Activated CD8-positive, alpha-beta T cell treated with anti-CD3 and anti-CD28 coated beads, Interleukin-2, amount 10 ng/mL, durations not matched to agents 7 days and 5 days (primary cell): ENCODE measurements around the gene ASMT. TPM values are rescaled to one million over a fixed set of nuclear protein-coding genes. Genes with fewer than 3 reads are reported as not detected.

ENCODE experiments used
- ATAC-seq: fragments of 150-1000 bp; cut with Tn5 transposase; one replicate; pipeline ENCODE4 v1.10.0; 2021; ENCODE audit warnings: moderate library complexity
- CTCF ChIA-PET: fragments of 350-600 bp; sonication (Branson Sonifier 250); formaldehyde crosslinking; loops from one replicate; lab custom pipeline; 2021; ENCODE audit warnings: antibody characterized with exemption; lab: Charles Lee
- POLR2A ChIA-PET: fragments of 350-600 bp; sonication (Branson Sonifier 250); formaldehyde crosslinking; loops from one replicate; lab custom pipeline; 2021; ENCODE audit warnings: antibody characterized with exemption; lab: Charles Lee
- DNase-seq: peaks from one replicate; pipeline ENCODE4 v3.0.0-alpha.2; 2020
- H3K27ac Mint-ChIP-seq: one replicate; pipeline ENCODE4 v1.8.0; 2021; ENCODE audit warnings: mild to moderate bottlenecking, mixed read lengths
- H3K27me3 Mint-ChIP-seq: one replicate; pipeline ENCODE4 v1.8.0; 2021; ENCODE audit warnings: low read depth, mixed read lengths
- H3K36me3 Mint-ChIP-seq: one replicate; pipeline ENCODE4 v1.8.0; 2021; ENCODE audit warnings: low read depth, mixed read lengths
- H3K4me1 Mint-ChIP-seq: one replicate; pipeline ENCODE4 v1.8.0; 2021; ENCODE audit warnings: low read depth, mixed read lengths
- H3K4me3 Mint-ChIP-seq: one replicate; pipeline ENCODE4 v1.8.0; 2021; ENCODE audit warnings: mild to moderate bottlenecking, mixed read lengths
- H3K9me3 Mint-ChIP-seq: one replicate; pipeline ENCODE4 v1.8.0; 2022; ENCODE audit warnings: mixed read lengths; ENCODE audit not compliant: insufficient read depth
- total RNA-seq, 2 experiments: library from RNA; stranded (reverse); gene quantifications; one replicate each; pipeline ENCODE4 v1.2.3, GENCODE V29; 2021

Gene ASMT
- total RNA-seq, 2 experiments from 2014 or later, result 0.29 TPM; not detected in 1

DNA sequence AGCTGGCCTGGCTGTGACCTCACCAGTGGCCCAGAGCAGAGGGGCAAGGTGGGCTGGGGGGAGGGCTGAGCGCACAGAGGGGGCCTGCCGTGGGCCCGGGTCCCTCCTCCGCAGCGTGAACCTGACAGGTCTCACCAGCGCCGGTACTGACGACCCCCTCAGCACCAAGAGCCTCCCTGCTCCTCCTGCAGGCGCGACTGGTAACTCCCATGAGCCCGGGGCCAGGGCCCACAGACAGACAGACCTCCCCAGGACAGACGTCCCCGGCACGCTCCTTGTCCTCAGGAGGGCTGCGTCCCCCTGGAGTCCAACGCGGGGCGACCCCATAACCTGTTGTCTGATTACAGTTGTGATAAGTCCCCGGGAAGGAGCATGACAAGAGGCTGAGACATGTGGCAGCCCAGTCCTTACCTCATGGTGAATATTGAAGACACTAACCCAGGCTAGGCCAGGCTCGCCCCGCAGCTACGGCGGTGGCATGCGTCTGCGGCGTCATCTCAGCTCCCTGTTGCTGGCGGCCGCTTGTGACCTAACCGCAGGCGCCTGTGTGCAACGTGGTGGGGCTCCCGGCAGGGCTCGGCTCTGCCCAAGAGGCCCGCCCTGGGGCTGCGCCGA, 15.0 kb upstream of the ASMT start:
- POLR2A ChIA-PET, result no interaction called here
- Mint-ChIP-seq H3K9me3 (no peaks in the 10 kb centered on the region), H3K27ac (no peak overlapping the region), H3K36me3 (peaks cover 74% of the 10 kb centered on the region), H3K27me3 (no peaks in the 10 kb centered on the region), H3K4me1 (peaks cover 14% of the 10 kb centered on the region), H3K4me3 (no peak overlapping the region)
- ATAC-seq (peak; percentile 12), DNase-seq (no peak)
- CTCF ChIA-PET, result no interaction called here

DNA sequence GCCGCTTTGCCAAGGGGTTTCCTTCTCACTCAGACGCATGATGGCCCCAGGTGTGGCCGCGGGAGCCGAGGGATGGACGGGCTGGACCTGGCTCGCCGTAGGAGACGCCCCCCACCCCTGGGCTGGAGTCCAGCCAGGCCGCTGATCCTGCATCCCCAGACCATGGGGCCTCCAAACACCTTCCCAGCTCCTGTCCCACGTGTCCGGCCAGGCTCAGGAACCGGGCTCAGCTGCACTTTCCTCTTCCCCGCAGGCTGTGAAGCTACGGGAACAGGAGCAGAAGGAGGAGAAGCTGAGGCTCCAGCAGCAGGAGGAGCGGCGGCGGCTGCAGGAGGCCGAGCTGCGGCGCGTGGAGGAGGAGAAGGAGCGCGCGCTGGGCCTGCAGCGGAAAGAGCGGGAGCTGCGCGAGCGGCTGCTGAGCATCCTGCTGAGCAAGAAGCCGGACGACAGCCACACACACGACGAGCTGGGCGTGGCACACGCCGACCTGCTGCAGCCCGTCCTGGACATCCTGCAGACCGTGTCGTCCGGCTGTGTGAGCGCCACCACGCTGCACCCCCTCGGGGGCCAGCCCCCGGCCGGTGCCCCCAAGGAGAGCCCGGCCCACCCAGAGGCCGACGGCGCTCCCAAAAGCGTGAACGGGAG, 14.3 kb upstream of the ASMT start:
- Mint-ChIP-seq H3K27ac (no peak overlapping the region), H3K4me3 (no peak overlapping the region), H3K9me3 (no peaks in the 10 kb centered on the region), H3K36me3 (peaks cover 69% of the 10 kb centered on the region), H3K4me1 (peaks cover 7% of the 10 kb centered on the region), H3K27me3 (no peaks in the 10 kb centered on the region)
- ChIA-PET CTCF (no interaction called here), POLR2A (no interaction called here)
- DNase-seq (no peak), ATAC-seq (no peak)

DNA sequence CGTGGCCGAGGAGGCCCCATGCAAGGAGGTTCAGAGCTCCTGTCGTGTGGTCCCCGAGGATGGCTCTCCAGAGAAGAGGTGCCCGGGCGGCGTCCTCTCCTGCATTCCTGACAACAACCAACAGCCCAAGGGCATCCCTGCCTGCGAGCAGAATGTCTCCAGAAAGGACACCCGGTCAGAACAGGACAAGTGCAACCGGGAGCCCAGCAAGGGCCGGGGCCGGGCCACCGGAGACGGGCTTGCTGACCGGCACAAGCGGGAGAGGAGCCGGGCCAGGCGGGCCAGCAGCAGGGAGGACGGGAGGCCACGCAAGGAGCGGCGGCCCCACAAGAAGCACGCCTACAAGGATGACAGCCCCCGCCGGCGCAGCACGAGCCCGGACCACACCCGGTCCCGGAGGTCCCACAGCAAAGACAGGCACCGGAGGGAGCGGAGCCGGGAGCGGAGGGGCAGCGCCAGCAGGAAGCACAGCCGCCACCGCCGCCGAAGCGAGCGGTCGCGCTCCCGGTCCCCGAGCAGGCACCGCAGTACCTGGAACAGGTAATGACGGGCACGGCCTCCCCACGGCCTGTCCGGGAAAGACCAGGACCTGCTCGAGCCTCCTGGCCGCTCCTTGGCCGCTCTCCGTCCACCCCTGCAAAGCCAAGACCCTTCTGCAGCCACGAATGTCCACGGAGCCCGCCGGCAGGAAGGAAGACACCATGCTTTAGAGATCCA, 13.7 kb upstream of the ASMT start:
- ATAC-seq, result no peak
- no peak overlapping the region for H3K4me3 Mint-ChIP-seq
- H3K27ac Mint-ChIP-seq, result no peak overlapping the region

GRCh38 chrX:1601768-1602085, 13.1 kb upstream of the ASMT start:
- Mint-ChIP-seq H3K4me1 (peaks cover 5% of the 10 kb centered on the region), H3K27ac (no peak overlapping the region), H3K9me3 (no peaks in the 10 kb centered on the region), H3K27me3 (no peaks in the 10 kb centered on the region), H3K4me3 (no peak overlapping the region), H3K36me3 (peaks cover 63% of the 10 kb centered on the region)
- DNase-seq, result no peak
- ChIA-PET CTCF (no interaction called here), POLR2A (no interaction called here)
- no peak for ATAC-seq

More for the DNA sequence above, 13.7 kb upstream of the ASMT start:
- ChIA-PET CTCF (no interaction called here), POLR2A (no interaction called here)
- peaks cover 65% of the 10 kb centered on the region for H3K36me3 Mint-ChIP-seq
- H3K4me1 Mint-ChIP-seq, result peaks cover 5% of the 10 kb centered on the region
- H3K9me3 Mint-ChIP-seq, result no peaks in the 10 kb centered on the region
- no peaks in the 10 kb centered on the region for H3K27me3 Mint-ChIP-seq
- no peak for DNase-seq

DNA sequence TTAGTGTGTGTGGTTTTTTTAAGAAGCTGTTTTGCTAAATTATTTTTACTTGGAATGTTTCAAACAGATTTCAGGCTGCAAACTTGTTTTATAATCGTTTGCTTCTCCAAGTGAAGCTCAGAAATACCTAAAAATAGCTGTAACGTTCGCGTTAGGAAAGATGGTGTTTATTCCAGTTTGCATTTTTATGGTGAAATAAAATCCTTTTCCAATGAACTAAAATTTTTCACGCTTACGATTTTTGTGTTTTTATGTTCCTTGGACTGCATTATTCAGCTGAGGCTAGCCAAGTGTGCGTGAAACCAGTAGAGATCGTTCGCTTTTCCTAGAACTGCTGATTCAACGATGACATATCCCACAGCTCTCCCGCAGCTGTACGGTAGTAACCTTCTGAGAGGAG, 12.6 kb upstream of the ASMT start:
- ATAC-seq (no peak), DNase-seq (no peak)
- POLR2A ChIA-PET, result no interaction called here
- no peak overlapping the region for H3K4me3 Mint-ChIP-seq
- H3K27ac Mint-ChIP-seq, result no peak overlapping the region
- no peaks in the 10 kb centered on the region for H3K9me3 Mint-ChIP-seq
- peaks cover 2% of the 10 kb centered on the region for H3K4me1 Mint-ChIP-seq
- CTCF ChIA-PET, result no interaction called here
- H3K36me3 Mint-ChIP-seq, result peaks cover 58% of the 10 kb centered on the region
- no peaks in the 10 kb centered on the region for H3K27me3 Mint-ChIP-seq

DNA sequence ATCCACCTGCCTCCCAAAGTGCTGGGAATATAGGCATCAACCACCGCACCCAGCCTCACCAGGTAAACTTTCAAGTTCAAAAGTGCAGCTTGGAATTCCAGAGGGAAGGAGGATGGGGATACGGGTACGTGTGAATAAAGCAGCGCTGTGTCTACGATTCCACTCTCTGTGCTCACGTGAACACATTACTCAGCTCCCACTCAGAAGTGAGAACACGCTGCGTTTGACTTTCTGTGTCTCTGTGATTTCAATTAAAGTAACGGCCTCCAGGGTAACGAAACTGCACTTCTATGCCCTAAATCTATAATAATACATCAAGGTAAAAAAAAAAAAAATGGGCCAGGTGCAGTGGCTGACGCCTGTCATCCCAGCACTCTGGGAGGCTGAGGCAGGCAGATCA, 8.4 kb upstream of the ASMT start:
- Mint-ChIP-seq H3K36me3 (peaks cover 25% of the 10 kb centered on the region), H3K9me3 (no peaks in the 10 kb centered on the region), H3K27me3 (no peaks in the 10 kb centered on the region), H3K4me1 (no peaks in the 10 kb centered on the region), H3K4me3 (no peak overlapping the region), H3K27ac (no peak overlapping the region)
- ATAC-seq (no peak), DNase-seq (no peak)
- POLR2A ChIA-PET, result no interaction called here
- CTCF ChIA-PET, result no interaction called here

GRCh38 chrX:1609311-1609710, 5.5 kb upstream of the ASMT start:
- DNase-seq (no peak), ATAC-seq (no peak)
- no peak overlapping the region for H3K27ac Mint-ChIP-seq
- ChIA-PET POLR2A (no interaction called here), CTCF (no interaction called here)
- H3K4me3 Mint-ChIP-seq, result no peak overlapping the region
- H3K36me3 Mint-ChIP-seq, result peaks cover 4% of the 10 kb centered on the region
- no peaks in the 10 kb centered on the region for H3K9me3 Mint-ChIP-seq
- no peaks in the 10 kb centered on the region for H3K27me3 Mint-ChIP-seq
- H3K4me1 Mint-ChIP-seq, result no peaks in the 10 kb centered on the region

- H3K36me3 Mint-ChIP-seq, result peaks cover 4% of the 10 kb centered on the region
- POLR2A ChIA-PET, result no interaction called here
- no peak for DNase-seq
- H3K27me3 Mint-ChIP-seq, result no peaks in the 10 kb centered on the region
- CTCF ChIA-PET, result no interaction called here
- H3K9me3 Mint-ChIP-seq, result no peaks in the 10 kb centered on the region
- no peak overlapping the region for H3K4me3 Mint-ChIP-seq
- ATAC-seq, result no peak
- no peak overlapping the region for H3K27ac Mint-ChIP-seq
- H3K4me1 Mint-ChIP-seq, result no peaks in the 10 kb centered on the region
Measured at GRCh38 chrX:1609762-1610161, 5.1 kb upstream of the ASMT start.

DNA sequence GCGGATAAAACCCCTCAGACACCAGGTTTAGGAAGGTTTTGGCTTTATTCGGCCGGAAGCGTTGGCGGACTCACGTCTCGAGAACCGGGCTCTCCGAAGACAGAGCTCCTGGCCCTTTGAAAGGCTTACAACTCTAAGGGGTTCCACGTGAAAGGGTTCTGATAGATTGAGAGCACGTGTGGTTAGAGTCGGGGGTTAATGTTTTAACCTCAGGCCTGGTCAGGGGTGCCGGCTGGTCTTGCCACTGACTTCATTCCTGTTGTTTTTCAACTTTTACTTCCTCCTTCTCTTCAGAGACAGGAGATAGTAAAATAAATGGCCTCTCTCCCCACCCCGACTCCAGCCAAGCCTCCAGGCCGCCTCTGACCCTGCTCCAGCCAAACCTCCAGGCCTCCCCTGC, 4.7 kb upstream of the ASMT start:
- Mint-ChIP-seq H3K9me3 (no peaks in the 10 kb centered on the region), H3K36me3 (peaks cover 4% of the 10 kb centered on the region), H3K4me3 (no peak overlapping the region), H3K27ac (no peak overlapping the region), H3K4me1 (no peaks in the 10 kb centered on the region), H3K27me3 (no peaks in the 10 kb centered on the region)
- CTCF ChIA-PET, result no interaction called here
- POLR2A ChIA-PET, result no interaction called here
- no peak for ATAC-seq
- DNase-seq, result no peak

- peaks cover under 1% of the 10 kb centered on the region for H3K36me3 Mint-ChIP-seq
- H3K27ac Mint-ChIP-seq, result no peak overlapping the region
- H3K4me3 Mint-ChIP-seq, result no peak overlapping the region
- ATAC-seq (no peak), DNase-seq (no peak)
- no peaks in the 10 kb centered on the region for H3K4me1 Mint-ChIP-seq
- no peaks in the 10 kb centered on the region for H3K9me3 Mint-ChIP-seq
- ChIA-PET POLR2A (no interaction called here), CTCF (no interaction called here)
- no peaks in the 10 kb centered on the region for H3K27me3 Mint-ChIP-seq
Measured at GRCh38 chrX:1610736-1611135, 4.1 kb upstream of the ASMT start.

DNA sequence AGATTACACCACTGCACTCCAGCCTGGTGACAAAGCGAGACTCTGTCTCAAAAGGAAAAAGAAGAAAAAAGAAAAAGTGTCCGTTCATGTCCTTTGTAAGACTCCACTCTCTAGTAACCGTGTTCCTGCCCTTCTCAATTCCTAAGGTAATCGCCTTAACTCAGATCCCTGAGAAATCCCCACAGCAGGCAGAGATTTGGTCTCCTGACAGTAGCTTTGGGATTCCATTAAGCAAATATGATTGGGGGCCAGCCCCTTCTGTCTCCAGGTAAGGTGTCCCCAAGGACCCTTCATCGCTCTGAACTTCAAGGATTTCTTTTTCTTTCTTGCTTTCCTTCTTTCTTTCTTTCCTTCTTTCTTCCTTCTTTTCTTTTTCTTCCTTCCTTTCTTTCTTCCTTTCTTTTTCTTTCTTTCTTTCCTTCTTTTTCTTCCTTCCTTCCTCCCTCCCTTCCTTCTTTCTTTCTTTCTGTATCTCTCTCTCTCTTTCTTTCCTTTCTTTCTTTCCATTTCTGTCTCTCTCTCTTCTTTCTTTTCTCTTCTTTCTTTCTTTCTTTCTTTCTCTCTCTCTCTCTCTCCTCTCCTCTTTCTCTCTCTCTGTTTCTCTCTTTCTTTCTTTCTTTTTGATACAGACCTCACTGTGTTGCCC, 2.1 kb upstream of the ASMT start:
- ChIA-PET POLR2A (no interaction called here), CTCF (no interaction called here)
- DNase-seq, result no peak
- Mint-ChIP-seq H3K4me1 (peaks cover 4% of the 10 kb centered on the region), H3K27me3 (no peaks in the 10 kb centered on the region), H3K4me3 (no peak overlapping the region), H3K27ac (no peak overlapping the region), H3K36me3 (no peaks in the 10 kb centered on the region), H3K9me3 (no peaks in the 10 kb centered on the region)
- no peak for ATAC-seq

DNA sequence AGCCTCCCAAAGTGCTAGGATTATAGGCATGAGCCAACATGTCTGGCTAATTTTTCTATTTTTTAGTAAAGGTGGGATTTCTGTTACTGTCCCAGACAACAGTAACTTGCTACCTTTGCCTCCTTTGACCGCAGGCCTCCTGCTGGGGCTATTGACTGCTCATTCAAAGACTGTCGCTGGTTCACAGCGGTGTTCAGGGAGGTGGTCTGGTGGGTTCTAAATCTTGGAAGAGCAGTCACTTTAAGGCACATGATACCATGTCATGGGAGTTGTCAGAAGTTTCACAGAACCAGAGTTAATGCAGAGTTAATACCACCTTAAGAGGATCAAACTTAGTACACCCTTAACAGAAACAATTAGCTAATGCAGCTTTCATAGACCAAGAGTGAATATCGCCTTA, 3.8 kb downstream of the ASMT start:
- H3K27me3 Mint-ChIP-seq, result no peaks in the 10 kb centered on the region
- H3K4me1 Mint-ChIP-seq, result peaks cover 14% of the 10 kb centered on the region
- no peak overlapping the region for H3K27ac Mint-ChIP-seq
- ATAC-seq, result no peak
- CTCF ChIA-PET, result no interaction called here
- POLR2A ChIA-PET, result no interaction called here
- no peaks in the 10 kb centered on the region for H3K36me3 Mint-ChIP-seq
- DNase-seq, result no peak
- H3K9me3 Mint-ChIP-seq, result no peaks in the 10 kb centered on the region
- H3K4me3 Mint-ChIP-seq, result no peak overlapping the region
